Ishikawa (cell line): ENCODE results near the gene TMEM131.

ENCODE experiments used
- CEBPB ChIP-seq: IDR thresholded peaks from 2 replicates; pipeline ENCODE4 v1.6.1; 2012
- CREB1 ChIP-seq: IDR thresholded peaks from 2 replicates; pipeline ENCODE4 v1.6.1; 2012; ENCODE audit warnings: low read depth
- EGR1 ChIP-seq: IDR thresholded peaks from 2 replicates; pipeline ENCODE4 v1.6.1; 2012
- EP300 ChIP-seq: IDR thresholded peaks from 2 replicates; pipeline ENCODE4 v1.6.1; 2012; ENCODE audit warnings: borderline replicate concordance
- FOXM1 ChIP-seq: IDR thresholded peaks from 2 replicates; pipeline ENCODE4 v1.6.1; 2012; ENCODE audit warnings: low read depth, borderline replicate concordance
- NFIC ChIP-seq: IDR thresholded peaks from 2 replicates; pipeline ENCODE4 v1.6.1; 2012
- RAD21 ChIP-seq: IDR thresholded peaks from 2 replicates; pipeline ENCODE4 v1.6.1; 2012; ENCODE audit warnings: low read depth
- TAF1 ChIP-seq: IDR thresholded peaks from 2 replicates; pipeline ENCODE4 v1.6.1; 2012; ENCODE audit warnings: low read depth, mild to moderate bottlenecking
- TCF12 ChIP-seq: IDR thresholded peaks from 2 replicates; pipeline ENCODE4 v1.6.1; 2012; ENCODE audit warnings: low read depth
- TEAD4 ChIP-seq: IDR thresholded peaks from 2 replicates; pipeline ENCODE4 v1.6.1; 2012
- YY1 ChIP-seq: IDR thresholded peaks from 2 replicates; pipeline ENCODE4 v1.6.1; 2012; ENCODE audit warnings: low read depth
- ZBTB7A ChIP-seq: IDR thresholded peaks from 2 replicates; pipeline ENCODE4 v1.6.1; 2012; ENCODE audit warnings: low read depth
- TF ChIP-seq, protein P1 (sequence below): IDR thresholded peaks from 2 replicates; pipeline ENCODE4 v1.6.1; 2012
- TF ChIP-seq, protein P2 (sequence below): IDR thresholded peaks from 2 replicates; pipeline ENCODE4 v1.6.1; 2012; ENCODE audit warnings: low read depth, mild to moderate bottlenecking
- TF ChIP-seq, protein P3 (sequence below): IDR thresholded peaks from 2 replicates; pipeline ENCODE4 v1.6.1; 2012

TMEM131 gene

DNA sequence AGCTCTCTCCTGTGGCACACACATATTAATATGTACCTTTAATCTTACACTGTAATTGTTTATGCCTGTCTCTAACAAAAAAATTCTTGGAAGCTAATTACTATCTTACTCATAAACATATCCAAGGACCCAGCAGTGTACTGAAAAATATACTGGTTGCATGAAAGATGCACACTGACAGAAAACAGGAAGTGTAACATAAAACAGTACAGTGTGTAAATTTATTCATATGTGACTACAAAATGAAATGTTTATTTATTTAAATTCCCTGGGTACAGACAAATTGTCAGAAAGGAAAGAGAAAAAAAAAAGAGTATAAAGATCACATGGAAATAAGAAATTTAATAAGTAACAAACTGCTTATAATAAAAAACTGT, 28.5 kb downstream of the TMEM131 start:
- TF ChIP-seq TEAD4 (no peak), TAF1 (no peak), CEBPB (no peak), CREB1 (no peak), TCF12 (no peak), FOXM1 (no peak), ZBTB7A (no peak), EP300 (no peak), NFIC (no peak)
- TF ChIP-seq, protein P1, sequence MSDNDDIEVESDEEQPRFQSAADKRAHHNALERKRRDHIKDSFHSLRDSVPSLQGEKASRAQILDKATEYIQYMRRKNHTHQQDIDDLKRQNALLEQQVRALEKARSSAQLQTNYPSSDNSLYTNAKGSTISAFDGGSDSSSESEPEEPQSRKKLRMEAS: no peak
- TF ChIP-seq, protein P2, sequence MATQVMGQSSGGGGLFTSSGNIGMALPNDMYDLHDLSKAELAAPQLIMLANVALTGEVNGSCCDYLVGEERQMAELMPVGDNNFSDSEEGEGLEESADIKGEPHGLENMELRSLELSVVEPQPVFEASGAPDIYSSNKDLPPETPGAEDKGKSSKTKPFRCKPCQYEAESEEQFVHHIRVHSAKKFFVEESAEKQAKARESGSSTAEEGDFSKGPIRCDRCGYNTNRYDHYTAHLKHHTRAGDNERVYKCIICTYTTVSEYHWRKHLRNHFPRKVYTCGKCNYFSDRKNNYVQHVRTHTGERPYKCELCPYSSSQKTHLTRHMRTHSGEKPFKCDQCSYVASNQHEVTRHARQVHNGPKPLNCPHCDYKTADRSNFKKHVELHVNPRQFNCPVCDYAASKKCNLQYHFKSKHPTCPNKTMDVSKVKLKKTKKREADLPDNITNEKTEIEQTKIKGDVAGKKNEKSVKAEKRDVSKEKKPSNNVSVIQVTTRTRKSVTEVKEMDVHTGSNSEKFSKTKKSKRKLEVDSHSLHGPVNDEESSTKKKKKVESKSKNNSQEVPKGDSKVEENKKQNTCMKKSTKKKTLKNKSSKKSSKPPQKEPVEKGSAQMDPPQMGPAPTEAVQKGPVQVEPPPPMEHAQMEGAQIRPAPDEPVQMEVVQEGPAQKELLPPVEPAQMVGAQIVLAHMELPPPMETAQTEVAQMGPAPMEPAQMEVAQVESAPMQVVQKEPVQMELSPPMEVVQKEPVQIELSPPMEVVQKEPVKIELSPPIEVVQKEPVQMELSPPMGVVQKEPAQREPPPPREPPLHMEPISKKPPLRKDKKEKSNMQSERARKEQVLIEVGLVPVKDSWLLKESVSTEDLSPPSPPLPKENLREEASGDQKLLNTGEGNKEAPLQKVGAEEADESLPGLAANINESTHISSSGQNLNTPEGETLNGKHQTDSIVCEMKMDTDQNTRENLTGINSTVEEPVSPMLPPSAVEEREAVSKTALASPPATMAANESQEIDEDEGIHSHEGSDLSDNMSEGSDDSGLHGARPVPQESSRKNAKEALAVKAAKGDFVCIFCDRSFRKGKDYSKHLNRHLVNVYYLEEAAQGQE: no peak
- TF ChIP-seq, protein P3, sequence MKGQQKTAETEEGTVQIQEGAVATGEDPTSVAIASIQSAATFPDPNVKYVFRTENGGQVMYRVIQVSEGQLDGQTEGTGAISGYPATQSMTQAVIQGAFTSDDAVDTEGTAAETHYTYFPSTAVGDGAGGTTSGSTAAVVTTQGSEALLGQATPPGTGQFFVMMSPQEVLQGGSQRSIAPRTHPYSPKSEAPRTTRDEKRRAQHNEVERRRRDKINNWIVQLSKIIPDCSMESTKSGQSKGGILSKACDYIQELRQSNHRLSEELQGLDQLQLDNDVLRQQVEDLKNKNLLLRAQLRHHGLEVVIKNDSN: no peak

DNA sequence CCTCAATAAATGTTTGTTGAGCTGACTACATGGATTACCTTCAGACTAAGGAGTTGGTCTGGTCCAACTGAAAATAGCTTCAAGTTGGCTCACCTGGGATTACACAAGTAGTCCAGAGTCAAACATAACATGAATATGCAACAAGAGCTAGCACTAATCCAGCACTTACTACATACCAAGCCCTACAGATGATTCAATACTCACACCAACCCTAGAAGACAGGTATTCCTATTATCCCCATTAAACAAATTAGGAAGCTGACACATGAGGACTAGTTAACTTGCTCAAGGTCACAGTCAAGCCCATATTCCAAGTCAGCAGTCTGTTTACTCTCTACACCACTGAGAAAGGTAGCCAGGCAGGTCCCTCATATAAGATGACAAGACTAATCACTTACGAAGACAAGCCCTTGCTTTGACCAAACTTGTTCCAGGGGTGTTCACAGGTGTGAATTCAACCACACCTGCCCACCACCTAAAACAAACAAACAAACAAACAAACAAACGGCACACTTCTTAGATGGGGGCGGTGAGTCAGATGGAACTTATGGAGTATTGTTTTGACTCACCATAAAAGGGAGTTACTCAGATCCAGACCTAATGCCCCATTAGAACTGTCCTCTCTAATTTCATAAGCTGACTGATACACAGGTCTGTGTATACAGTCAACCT, 29.1 kb downstream of the TMEM131 start:
- TF ChIP-seq, protein P2: no peak
- no peak for TF ChIP-seq CEBPB
- TF ChIP-seq, protein P3: no peak
- no peak for TF ChIP-seq EP300
- no peak for TF ChIP-seq RAD21
- no peak for TF ChIP-seq CREB1
- no peak for TF ChIP-seq NFIC
- no peak for TF ChIP-seq YY1
- TF ChIP-seq FOXM1: no peak
- TF ChIP-seq, protein P1: no peak
- TF ChIP-seq TEAD4: no peak
- no peak for TF ChIP-seq TCF12
- no peak for TF ChIP-seq ZBTB7A
- TF ChIP-seq EGR1: no peak

DNA sequence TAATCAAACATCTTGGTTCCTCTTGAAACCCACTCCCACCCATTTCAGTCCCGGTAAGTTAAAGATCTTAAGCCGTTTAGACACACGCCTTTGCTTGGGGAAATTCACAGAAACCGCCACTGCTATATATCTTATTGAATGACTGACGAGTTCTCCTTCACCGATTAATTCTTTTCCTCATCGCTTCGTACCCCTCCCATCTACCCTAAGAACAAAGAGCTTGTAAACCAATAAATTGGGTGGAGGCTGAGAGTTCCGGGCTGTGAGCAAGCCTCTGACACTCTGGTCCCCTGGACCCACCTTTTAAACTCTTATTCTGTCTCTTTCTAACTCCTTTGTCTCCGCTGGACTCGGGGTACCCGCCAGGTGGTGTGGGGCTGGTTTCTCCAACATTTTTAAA, 30.6 kb downstream of the TMEM131 start:
- TF ChIP-seq, protein P2: no peak
- TF ChIP-seq CEBPB: no peak
- no peak for TF ChIP-seq EP300
- no peak for TF ChIP-seq EGR1
- TF ChIP-seq FOXM1: no peak
- TF ChIP-seq CREB1: no peak
- no peak for TF ChIP-seq YY1
- TF ChIP-seq, protein P1: no peak
- no peak for TF ChIP-seq NFIC
- TF ChIP-seq TEAD4: no peak

DNA sequence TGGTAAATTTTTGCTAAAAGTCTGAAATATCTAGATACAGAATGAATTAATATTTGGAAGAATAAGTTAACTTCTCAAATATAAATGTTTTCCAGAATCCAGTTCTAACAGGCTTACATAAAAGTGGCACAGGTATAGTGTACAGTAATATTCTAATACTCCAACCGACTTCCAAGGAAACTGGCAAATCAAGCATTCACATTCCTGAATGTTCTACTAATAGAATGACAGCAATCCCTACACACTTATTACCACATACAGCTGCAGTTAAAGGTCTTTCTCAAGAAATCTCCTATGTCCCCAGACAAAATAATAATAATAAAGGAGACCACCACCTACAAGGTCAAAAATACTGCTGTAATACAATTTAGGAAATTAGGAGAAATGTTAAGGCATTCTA, 31.9 kb downstream of the TMEM131 start:
- TF ChIP-seq, protein P3: no peak
- TF ChIP-seq FOXM1 (no peak), CEBPB (no peak), TAF1 (no peak), ZBTB7A (no peak), EP300 (no peak)
- TF ChIP-seq, protein P1: no peak
